Activated CD4-positive, alpha-beta T cell treated with anti-CD3 and anti-CD28 coated beads, Interleukin-2, amount 10 ng/mL, durations not matched to agents 24 days and 14 days (primary cell): Measurements from ENCODE around the gene FANCC. TPM values are rescaled to one million over a fixed set of nuclear protein-coding genes. Genes with fewer than 3 reads are reported as not detected.

Source experiments
- DNase-seq: peaks from one replicate; pipeline ENCODE4 v3.0.0; 2022
- H3K27ac Mint-ChIP-seq: one replicate; pipeline ENCODE4 v1.8.0; 2022; ENCODE audit warnings: mild to moderate bottlenecking, mixed read lengths
- H3K27me3 Mint-ChIP-seq: one replicate; pipeline ENCODE4 v1.8.0; 2022; ENCODE audit warnings: mixed read lengths
- H3K36me3 Mint-ChIP-seq: one replicate; pipeline ENCODE4 v1.8.0; 2022; ENCODE audit warnings: low read depth, mild to moderate bottlenecking, mixed read lengths
- H3K4me1 Mint-ChIP-seq: one replicate; pipeline ENCODE4 v1.8.0; 2021; ENCODE audit warnings: mixed read lengths
- H3K4me3 Mint-ChIP-seq: one replicate; pipeline ENCODE4 v1.8.0; 2022; ENCODE audit warnings: mild to moderate bottlenecking, moderate library complexity, mixed read lengths
- H3K9me3 Mint-ChIP-seq: one replicate; pipeline ENCODE4 v1.8.0; 2021; ENCODE audit warnings: mixed read lengths
- intact Hi-C: fragments of 100-400 bp; cut with micrococcal nuclease; formaldehyde crosslinking; loops from one replicate; pipeline ENCODE4 v1.15.1; 2023
- total RNA-seq: library from RNA; stranded (reverse); gene quantifications from 2 replicates; pipeline ENCODE4 v1.2.3, GENCODE V29; 2022

Gene FANCC
- total RNA-seq, 1 donor from 2014 or later, result 18.0 TPM

GRCh38 chr9:95053611-95054570, 263.6 kb downstream of the FANCC start:
- Mint-ChIP-seq H3K4me1 (peaks cover 7% of the 10 kb centered on the region), H3K27ac (no peak overlapping the region), H3K4me3 (no peak overlapping the region), H3K36me3 (peaks cover 5% of the 10 kb centered on the region), H3K9me3 (no peaks in the 10 kb centered on the region), H3K27me3 (peaks cover 11% of the 10 kb centered on the region)
- no peak for DNase-seq
- intact Hi-C loops, result no loop called here

- Mint-ChIP-seq H3K36me3 (peaks cover 4% of the 10 kb centered on the region), H3K27ac (no peak overlapping the region), H3K4me3 (no peak overlapping the region), H3K4me1 (peaks cover 9% of the 10 kb centered on the region), H3K27me3 (peaks cover 31% of the 10 kb centered on the region), H3K9me3 (no peaks in the 10 kb centered on the region)
- DNase-seq, result no peak
- intact Hi-C loops, result loop anchor here (5.0 kb wide), 1 partner anchor 42 kb away; no protein-coding TSS in a partner anchor
These were observed 267.7 kb downstream of the FANCC start for GRCh38 chr9:95049761-95050160.

Other genes starting within 250 kb of the FANCC start
- gene PTCH1, start 199.3 kb upstream of the FANCC start, total RNA-seq, result 4.2 and 5.0 TPM in 2 replicates